HEK293T (cell line): ENCODE data around the gene KRT83.

Experiments
- BHLHE40 ChIP-seq: fragments of 450-650 bp; IDR thresholded peaks from 2 replicates; pipeline ENCODE4 v1.6.1; 2016; ENCODE audit warnings: mild to moderate bottlenecking, moderate library complexity, borderline replicate concordance
- CTBP1 ChIP-seq: fragments of 450-650 bp; IDR thresholded peaks from 2 replicates; pipeline ENCODE4 v1.6.1; 2016; ENCODE audit warnings: borderline replicate concordance
- ELF4 ChIP-seq: fragments of 450-650 bp; IDR thresholded peaks from 2 replicates; pipeline ENCODE4 v1.6.1; 2017; ENCODE audit warnings: antibody characterized with exemption
- FOXA1 ChIP-seq: fragments of 450-650 bp; IDR thresholded peaks from 2 replicates; pipeline ENCODE4 v1.6.1; 2016; ENCODE audit warnings: mild to moderate bottlenecking
- FOXK2 ChIP-seq: fragments of 450-650 bp; IDR thresholded peaks from 2 replicates; pipeline ENCODE4 v1.6.1; 2016; ENCODE audit warnings: mild to moderate bottlenecking
- FOXM1 ChIP-seq: fragments of 450-650 bp; IDR thresholded peaks from 2 replicates; pipeline ENCODE4 v1.6.1; 2017; ENCODE audit warnings: mild to moderate bottlenecking, borderline replicate concordance
- HDGF ChIP-seq: fragments of 450-650 bp; IDR thresholded peaks from 2 replicates; pipeline ENCODE4 v1.6.1; 2017; ENCODE audit warnings: antibody characterized with exemption, borderline replicate concordance
- L3MBTL2 ChIP-seq: fragments of 450-650 bp; conservative IDR thresholded peaks from 2 replicates; pipeline ENCODE4 v1.6.1; 2016; ENCODE audit warnings: mild to moderate bottlenecking
- LEF1 ChIP-seq: fragments of 450-650 bp; IDR thresholded peaks from 2 replicates; pipeline ENCODE4 v1.6.1; 2017; ENCODE audit warnings: mild to moderate bottlenecking, borderline replicate concordance
- NFRKB ChIP-seq: fragments of 450-650 bp; IDR thresholded peaks from 2 replicates; pipeline ENCODE4 v1.6.1; 2016; ENCODE audit warnings: mild to moderate bottlenecking, moderate library complexity
- PKNOX1 ChIP-seq: fragments of 450-650 bp; IDR thresholded peaks from 2 replicates; pipeline ENCODE4 v1.6.1; 2016
- SP1 ChIP-seq: fragments of 450-650 bp; IDR thresholded peaks from 2 replicates; pipeline ENCODE4 v1.6.1; 2017
- TARDBP ChIP-seq: fragments of 450-650 bp; IDR thresholded peaks from 2 replicates; pipeline ENCODE4 v1.6.1; 2016
- ZNF384 ChIP-seq: fragments of 450-650 bp; IDR thresholded peaks from 2 replicates; pipeline ENCODE4 v1.6.1; 2016

- no peak for TF ChIP-seq PKNOX1
- TF ChIP-seq BHLHE40, result no peak
- TF ChIP-seq ZNF384, result no peak
- TF ChIP-seq L3MBTL2, result no peak
- TF ChIP-seq ELF4, result no peak
- no peak for TF ChIP-seq HDGF
- no peak for TF ChIP-seq FOXA1
- TF ChIP-seq FOXK2, result no peak
- no peak for TF ChIP-seq TARDBP
- TF ChIP-seq LEF1, result no peak
- TF ChIP-seq FOXM1, result no peak
- TF ChIP-seq CTBP1, result no peak
- no peak for TF ChIP-seq SP1
- TF ChIP-seq NFRKB, result no peak
Observed at GRCh38 chr12:52270541-52271070, 50.6 kb downstream of the KRT83 start.
